Thyroid gland (tissue), 4 donors: Measurements from ENCODE around the gene SSH3. TPM values are rescaled to one million over a fixed set of nuclear protein-coding genes. Genes with fewer than 3 reads are reported as not detected.

Experiments used
- DNase-seq, 2 donors: peaks; one replicate each; pipeline ENCODE4 v3.0.0-alpha.2; 2019
- H3K27ac ChIP-seq, 3 donors: fragments of 200-600 bp; sonication (generic); 1 replicate in 2 of 3; 2 replicates in 1 of 3; pipeline ENCODE4 v1.5.1; 2016 to 2019; ENCODE audit warnings: mild to moderate bottlenecking in 1 of 3, moderate library complexity in 1 of 3
- H3K27me3 ChIP-seq: fragments of 200-600 bp; sonication (generic); one replicate; pipeline ENCODE4 v1.5.1; 2019
- H3K36me3 ChIP-seq, 2 donors: fragments of 200-600 bp; sonication (generic); one replicate each; pipeline ENCODE4 v1.5.1; 2016 to 2019
- H3K4me1 ChIP-seq, 2 donors: fragments of 200-600 bp; sonication (generic); one replicate each; pipeline ENCODE4 v1.5.1; 2017 to 2019
- H3K4me3 ChIP-seq, 3 donors: fragments of 200-600 bp; sonication (generic); replicated peaks in 1 of 3; 1 replicate in 2 of 3; 2 replicates in 1 of 3; pipeline ENCODE4 v1.5.1; 2016; ENCODE audit warnings: mild to moderate bottlenecking in 1 of 3
- H3K9me3 ChIP-seq: fragments of 200-600 bp; sonication (generic); one replicate; pipeline ENCODE4 v1.5.1; 2017
- CTCF ChIP-seq, 6 experiments: fragments of 200-600 bp in 3 of 6; fragments of 450-650 bp in 3 of 6; sonication (generic) in 3 of 6; IDR thresholded peaks; one replicate each; pipeline ENCODE4 v1.5.1; 2016 to 2019; ENCODE audit warnings: antibody characterized with exemption in 6 of 6, mild to moderate bottlenecking in 2 of 6, inconsistent platforms in 1 of 6, moderate library complexity in 1 of 6
- POLR2A ChIP-seq, 2 donors: fragments of 450-650 bp; IDR thresholded peaks; one replicate each; pipeline ENCODE4 v1.6.1; 2017; ENCODE audit warnings: antibody characterized with exemption in 2 of 2, mild to moderate bottlenecking in 2 of 2, moderate library complexity in 1 of 2
- WGBS, 2 donors: methylation state at CpG; one replicate each; pipeline ENCODE4 v1.1.5; 2017; 5-methylcytosine and 5-hydroxymethylcytosine counted together
- intact Hi-C: fragments of 100-400 bp; cut with DNase I; formaldehyde crosslinking; loops from one replicate; pipeline ENCODE4 v1.15.1; 2023
- total RNA-seq, 4 donors: library from RNA; depleted of rRNA; stranded (reverse); fragments of >200 nt; gene quantifications; one replicate each; pipeline ENCODE4 v1.2.3, GENCODE V29; 2016

Gene SSH3
- total RNA-seq, 4 donors from 2014 or later = 50.5 to 59.9 (median 54.4) TPM

GRCh38 chr11:67344264-67344663 is 40.9 kb downstream of the SSH3 start:
- no peak overlapping the region for H3K4me3 ChIP-seq
- peaks cover 7 to 11% of the 10 kb centered on the region in 2 donors for H3K4me1 ChIP-seq
- no peak for TF ChIP-seq POLR2A (IDR thresholded peaks at IDR 0.05)
- no peak for TF ChIP-seq CTCF (IDR thresholded peaks at IDR 0.05)
- H3K9me3 ChIP-seq = no peaks in the 10 kb centered on the region
- intact Hi-C loops = no loop called here
- no peaks in the 10 kb centered on the region for H3K36me3 ChIP-seq
- H3K27me3 ChIP-seq = no peaks in the 10 kb centered on the region
- WGBS, 2 donors = 87 to 94% methylated on average over 4 of the region's 4 CpGs
- DNase-seq = no peak
- H3K27ac ChIP-seq = no peak overlapping the region

GRCh38 chr11:67345247-67345919 is 42.1 kb downstream of the SSH3 start:
- Histone ChIP-seq H3K36me3 (no peaks in the 10 kb centered on the region), H3K4me3 (no peak overlapping the region), H3K4me1 (peaks cover 7 to 11% of the 10 kb centered on the region in 2 donors), H3K27me3 (no peaks in the 10 kb centered on the region), H3K27ac (peak overlapping the region in 1 of 3 donors; percentile 3), H3K9me3 (no peaks in the 10 kb centered on the region)
- intact Hi-C loops = loop anchor here (5.0 kb wide), 1 partner anchor 37 kb away; no protein-coding TSS in a partner anchor
- WGBS, 2 donors = 81 to 86% methylated on average over 8 of the region's 8 CpGs
- TF ChIP-seq CTCF (IDR thresholded peaks at IDR 0.05) (no peak), POLR2A (IDR thresholded peaks at IDR 0.05) (no peak)
- DNase-seq = no peak

GRCh38 chr11:67345920-67346819 is 42.8 kb downstream of the SSH3 start:
- intact Hi-C loops = loop anchor here (5.0 kb wide), 1 partner anchor 36 kb away; no protein-coding TSS in a partner anchor
- WGBS, 2 donors = 61 to 62% methylated on average over 7 of the region's 7 CpGs
- peak overlapping the region in 1 of 3 donors; percentile 3 for H3K27ac ChIP-seq

GRCh38 chr11:67347964-67348749 is 44.8 kb downstream of the SSH3 start:
- Histone ChIP-seq H3K36me3 (no peaks in the 10 kb centered on the region), H3K4me1 (peaks cover 21 to 33% of the 10 kb centered on the region in 2 donors), H3K9me3 (no peaks in the 10 kb centered on the region), H3K27me3 (no peaks in the 10 kb centered on the region), H3K27ac (no peak overlapping the region), H3K4me3 (no peak overlapping the region)
- DNase-seq = no peak
- intact Hi-C loops = loop anchor here (5.0 kb wide), 1 partner anchor 34 kb away; no protein-coding TSS in a partner anchor
- 76 to 89% methylated on average over 11 of the region's 11 CpGs for WGBS, 2 donors
- TF ChIP-seq CTCF (IDR thresholded peaks at IDR 0.05) (no peak), POLR2A (IDR thresholded peaks at IDR 0.05) (no peak)

More at GRCh38 chr11:67345920-67346819, 42.8 kb downstream of the SSH3 start:
- no peak overlapping the region for H3K4me3 ChIP-seq
- no peaks in the 10 kb centered on the region for H3K9me3 ChIP-seq
- TF ChIP-seq CTCF (IDR thresholded peaks at IDR 0.05) (peak in 5 of 6 experiments; percentile 35 to 67 (median 65)), POLR2A (IDR thresholded peaks at IDR 0.05) (no peak)
- peaks cover 7 to 16% of the 10 kb centered on the region in 2 donors for H3K4me1 ChIP-seq
- peak; percentile 54 to 58 for DNase-seq
- no peaks in the 10 kb centered on the region for H3K36me3 ChIP-seq
- no peaks in the 10 kb centered on the region for H3K27me3 ChIP-seq
